Epithelial cell of esophagus (primary cell): ENCODE results near the gene USP3.
"Not testable (repeated sequence)": the region's sequence is repeated elsewhere in the genome, so short reads cannot be mapped to it uniquely, and the experiment has no call there.

Experiments used
- DNase-seq: peaks from one replicate; pipeline ENCODE4 v3.0.0; 2010; ENCODE audit warnings: low read depth
- H3K4me3 ChIP-seq: 2 replicates; pipeline ENCODE4 v1.5.1; 2011; ENCODE audit warnings: mild to moderate bottlenecking, low read length, control low read depth
- CTCF ChIP-seq: IDR thresholded peaks from 2 replicates; pipeline ENCODE4 v1.5.1; 2011; ENCODE audit warnings: low read depth, mild to moderate bottlenecking, low read length, control low read depth, inconsistent platforms; ENCODE audit not compliant: insufficient read depth; ENCODE audit errors: missing control alignments

USP3 gene

GRCh38 chr15:63532307-63532744 lies 27.9 kb downstream of the USP3 start:
- H3K4me3 ChIP-seq: no peak overlapping the region
- DNase-seq: no peak
- no peak for TF ChIP-seq CTCF

DNA sequence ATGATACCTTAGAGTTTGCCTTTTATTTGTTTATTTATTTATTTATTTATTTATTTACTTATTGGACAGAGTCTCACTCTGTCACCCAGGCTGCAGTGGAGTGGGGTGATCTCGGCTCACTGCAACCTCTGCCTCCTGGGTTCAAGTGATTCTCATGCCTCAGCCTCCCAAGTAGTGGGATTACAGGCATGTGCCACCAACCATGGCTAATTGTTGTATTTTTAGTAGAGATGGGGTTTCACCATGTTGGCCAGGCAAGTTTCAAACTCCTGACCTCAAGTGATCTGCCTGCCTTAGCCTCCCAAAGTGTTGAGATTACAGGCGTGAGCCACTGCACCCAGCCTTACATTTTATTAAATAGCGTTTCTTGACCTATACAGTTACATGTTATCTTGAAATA lies 30.5 kb downstream of the USP3 start:
- DNase-seq, H3K4me3 ChIP-seq: not testable (repeated sequence)

- no peak for TF ChIP-seq CTCF
Observed at GRCh38 chr15:63535689-63536088, 31.3 kb downstream of the USP3 start.

DNA sequence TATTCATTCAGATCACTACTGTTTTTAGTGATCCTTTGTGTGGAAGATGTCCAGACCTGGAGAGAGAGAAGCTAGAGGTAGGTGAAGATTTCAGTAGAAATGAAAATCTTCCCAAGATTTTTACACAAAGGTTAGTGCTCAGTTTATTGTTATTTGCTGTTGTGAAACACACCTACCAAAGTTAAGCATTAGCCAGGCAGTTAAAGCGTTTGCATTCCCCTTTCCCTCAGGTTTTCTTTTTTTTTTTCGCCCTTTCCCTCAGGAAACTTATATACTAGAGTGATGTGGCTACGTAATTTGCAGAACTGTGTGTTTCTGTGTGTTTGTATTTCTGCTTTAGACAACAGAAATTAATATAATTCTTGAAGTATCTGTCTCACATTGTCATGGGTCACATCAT lies 34.5 kb downstream of the USP3 start:
- TF ChIP-seq CTCF: no peak
- H3K4me3 ChIP-seq: no peak overlapping the region
- DNase-seq: no peak

More at GRCh38 chr15:63535689-63536088, 31.3 kb downstream of the USP3 start:
- DNase-seq: no peak
- H3K4me3 ChIP-seq: no peak overlapping the region

GRCh38 chr15:63539521-63539920 lies 35.1 kb downstream of the USP3 start:
- TF ChIP-seq CTCF: no peak
- H3K4me3 ChIP-seq: no peak overlapping the region
- no peak for DNase-seq

- no peak for DNase-seq
- no peak for TF ChIP-seq CTCF
Observed at GRCh38 chr15:63539998-63540397, 35.6 kb downstream of the USP3 start.

GRCh38 chr15:63540449-63540848 lies 36.1 kb downstream of the USP3 start:
- no peak for DNase-seq
- H3K4me3 ChIP-seq: no peak overlapping the region
- TF ChIP-seq CTCF: no peak

More at GRCh38 chr15:63539998-63540397, 35.6 kb downstream of the USP3 start:
- no peak overlapping the region for H3K4me3 ChIP-seq
